Endothelial cell of coronary artery (primary cell): ENCODE measurements around the gene DAZAP1. TPM values are rescaled to one million over a fixed set of nuclear protein-coding genes. Genes with fewer than 3 reads are reported as not detected.

Experiments used
- total RNA-seq: library from RNA; depleted of rRNA; stranded (reverse); fragments of >200 nt; gene quantifications from 2 replicates; pipeline ENCODE4 v1.2.3, GENCODE V29; 2014

Gene DAZAP1
- 58.0 and 63.1 TPM in 2 replicates for total RNA-seq

GRCh38 chr19:1407528-1408299 is at the start of gene DAZAP1:
Gene DAZAP1 (plus strand): TSS chr19:1407586. CDS start chr19:1407774, 188 bp downstream.

GRCh38 chr19:1383312-1384084 is 23.9 kb upstream of the DAZAP1 start, which contains the start of gene NDUFS7:
Gene NDUFS7 (plus strand): TSS chr19:1383907. CDS start chr19:1383927, 20 bp downstream.

GRCh38 chr19:1401138-1401888 is 6.1 kb upstream of the DAZAP1 start, which contains the start of gene GAMT:
Gene GAMT (minus strand): TSS chr19:1401542. CDS start chr19:1401476, 66 bp downstream.

GRCh38 chr19:1438035-1438932 is 30.9 kb downstream of the DAZAP1 start, which contains the start of gene RPS15:
Gene RPS15 (plus strand): TSS chr19:1438396. CDS start chr19:1438426, 30 bp downstream.

GRCh38 chr19:1449467-1450442 is 42.4 kb downstream of the DAZAP1 start, which contains the start of gene APC2:
Gene APC2 (plus strand): TSS chr19:1450121. CDS start chr19:1453002, 2,881 bp downstream.

GRCh38 chr19:1478934-1479707 is 71.7 kb downstream of the DAZAP1 start, which contains the start of gene C19orf25:
Gene C19orf25 (minus strand): TSS chr19:1479215. CDS start chr19:1478903, 312 bp downstream.

Other genes with a start within 250 kb of the DAZAP1 start
- 30.9 and 64.3 TPM in 2 replicates for gene SBNO2, start 233.3 kb upstream of the DAZAP1 start, total RNA-seq
- 88.2 and 94.2 TPM in 2 replicates for gene STK11, start 201.8 kb upstream of the DAZAP1 start, total RNA-seq
- gene CBARP, start 169.6 kb upstream of the DAZAP1 start, total RNA-seq, result 1.3 and 1.6 TPM in 2 replicates
- 46.3 and 51.7 TPM in 2 replicates for gene ATP5F1D, start 165.8 kb upstream of the DAZAP1 start, total RNA-seq
- gene MIDN, start 159.0 kb upstream of the DAZAP1 start, total RNA-seq, result 12.7 and 16.3 TPM in 2 replicates
- 76.5 and 167 TPM in 2 replicates for gene CIRBP, start 138.3 kb upstream of the DAZAP1 start, total RNA-seq
- gene FAM174C, start 132.1 kb upstream of the DAZAP1 start, total RNA-seq, result 12.8 and 25.1 TPM in 2 replicates
- gene EFNA2, start 121.7 kb upstream of the DAZAP1 start, total RNA-seq, result 0.09 and 0.18 TPM in 2 replicates
- gene NDUFS7, start 23.7 kb upstream of the DAZAP1 start, total RNA-seq, result 61.5 and 62.4 TPM in 2 replicates
- 14.8 and 23.2 TPM in 2 replicates for gene GAMT, start 6.0 kb upstream of the DAZAP1 start, total RNA-seq
- 380 and 504 TPM in 2 replicates for gene RPS15, start 30.8 kb downstream of the DAZAP1 start, total RNA-seq
- gene APC2, start 42.5 kb downstream of the DAZAP1 start, total RNA-seq, result 0.09 TPM in 2 replicates
- 15.6 and 21.6 TPM in 2 replicates for gene C19orf25, start 71.6 kb downstream of the DAZAP1 start, total RNA-seq
- gene PCSK4, start 82.8 kb downstream of the DAZAP1 start, total RNA-seq, result 0.81 and 1.0 TPM in 2 replicates
- gene REEP6, start 83.6 kb downstream of the DAZAP1 start, total RNA-seq, result 0.75 and 0.99 TPM in 2 replicates
- gene ADAMTSL5, start 105.4 kb downstream of the DAZAP1 start, total RNA-seq, result 0.18 and 1.1 TPM in 2 replicates
- not detected in 2 replicates for gene PLK5, start 116.5 kb downstream of the DAZAP1 start, total RNA-seq
- gene MEX3D, start 160.7 kb downstream of the DAZAP1 start, total RNA-seq, result 67.0 and 70.2 TPM in 2 replicates
- gene MBD3, start 185.3 kb downstream of the DAZAP1 start, total RNA-seq, result 108 and 110 TPM in 2 replicates
- 74.2 and 84.3 TPM in 2 replicates for gene UQCR11, start 197.9 kb downstream of the DAZAP1 start, total RNA-seq
- gene TCF3, start 245.0 kb downstream of the DAZAP1 start, total RNA-seq, result 111 and 115 TPM in 2 replicates